Stimulated activated CD8-positive, alpha-beta memory T cell treated with anti-CD3 and anti-CD28 coated beads, Interleukin-7, amount 100 ng/mL, for 48 hours (primary cell): ENCODE results near the gene PTPN3.

ENCODE experiments used
- DNase-seq, 2 donors: peaks; one replicate each; pipeline ENCODE4 v3.0.0-alpha.2; 2020; ENCODE audit warnings: low read depth in 1 of 2; ENCODE audit errors: extremely low read depth in 1 of 2

The PTPN3 gene

DNA sequence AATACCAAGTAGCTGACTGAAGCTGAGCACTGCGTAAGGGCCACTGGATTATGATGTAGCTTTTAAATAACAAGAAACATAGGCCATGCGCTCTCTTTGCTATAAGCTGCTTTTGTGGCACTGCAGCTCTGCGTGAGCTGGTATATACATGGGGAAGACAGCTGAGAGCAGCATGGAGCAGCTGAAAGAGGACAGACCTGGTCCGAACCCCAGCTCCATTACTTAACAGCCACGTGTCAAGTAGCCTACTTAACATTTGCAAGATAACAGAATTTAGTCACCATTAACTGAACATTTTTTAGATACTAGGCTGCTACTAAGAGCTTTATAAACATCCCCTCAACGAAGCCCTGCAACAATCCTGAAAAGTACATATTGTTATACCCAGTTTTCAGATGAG lies 69.3 kb downstream of the PTPN3 start:
- no peak for DNase-seq

DNA sequence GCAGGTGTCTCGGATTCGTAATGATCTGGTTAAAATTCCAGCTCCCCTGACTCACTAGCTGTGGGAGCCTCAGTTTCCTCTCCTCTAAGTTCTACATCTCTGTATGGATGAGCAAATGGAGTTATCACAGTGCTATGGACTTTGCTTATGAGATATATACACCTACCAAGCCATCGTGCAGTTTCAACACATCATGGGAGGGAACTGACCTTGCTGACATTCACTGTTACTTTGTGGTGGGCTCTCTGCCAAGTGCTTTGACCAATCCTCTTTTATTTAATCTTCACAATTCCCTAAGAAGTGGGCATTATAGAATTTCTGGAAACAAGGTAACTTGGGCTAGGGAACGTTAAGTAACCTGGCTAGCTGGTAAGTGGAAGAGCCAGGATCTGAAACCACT lies 70.2 kb downstream of the PTPN3 start:
- no peak for DNase-seq

DNA sequence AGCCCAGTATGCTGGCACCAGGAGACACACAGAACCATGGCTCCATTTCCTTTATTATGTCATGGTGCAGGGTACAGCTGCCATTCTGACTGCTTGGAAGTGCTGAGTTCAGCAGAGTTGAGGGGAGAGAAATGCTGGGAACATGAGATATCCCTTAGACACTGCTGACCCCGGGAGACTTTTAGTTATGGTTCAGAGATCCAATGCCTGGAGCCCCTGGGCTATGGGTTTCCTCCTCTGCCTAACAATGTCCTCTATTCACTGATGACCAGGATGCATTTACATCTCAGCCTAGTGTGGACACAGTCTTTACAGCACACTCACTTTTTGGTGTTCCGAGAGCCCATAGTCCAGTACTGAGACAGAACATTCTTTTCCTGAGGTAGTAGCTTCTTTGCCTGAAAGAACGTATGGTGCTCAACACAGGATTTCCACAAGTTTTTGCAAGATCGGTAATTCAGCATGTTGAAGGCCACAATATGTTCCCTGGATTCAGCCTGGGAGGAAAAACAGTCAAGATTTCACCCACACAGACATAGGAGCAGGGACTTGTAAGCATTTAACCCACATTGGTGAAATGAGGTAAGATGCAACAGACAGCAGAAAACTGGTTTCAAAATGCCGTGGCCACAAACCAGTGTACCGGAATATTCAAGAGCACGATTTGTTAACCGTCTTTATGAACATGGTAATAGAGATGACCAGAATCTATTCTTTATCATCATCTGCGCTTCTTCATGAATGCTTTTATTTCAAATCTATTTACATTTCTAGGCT lies 71.3 kb downstream of the PTPN3 start:
- no peak for DNase-seq

- DNase-seq, result no peak
Measured at GRCh38 chr9:109424618-109425017, 73.5 kb downstream of the PTPN3 start.

- no peak for DNase-seq
Measured at GRCh38 chr9:109423877-109424276, 74.2 kb downstream of the PTPN3 start.

GRCh38 chr9:109422641-109423040 lies 75.5 kb downstream of the PTPN3 start:
- DNase-seq, result no peak

DNA sequence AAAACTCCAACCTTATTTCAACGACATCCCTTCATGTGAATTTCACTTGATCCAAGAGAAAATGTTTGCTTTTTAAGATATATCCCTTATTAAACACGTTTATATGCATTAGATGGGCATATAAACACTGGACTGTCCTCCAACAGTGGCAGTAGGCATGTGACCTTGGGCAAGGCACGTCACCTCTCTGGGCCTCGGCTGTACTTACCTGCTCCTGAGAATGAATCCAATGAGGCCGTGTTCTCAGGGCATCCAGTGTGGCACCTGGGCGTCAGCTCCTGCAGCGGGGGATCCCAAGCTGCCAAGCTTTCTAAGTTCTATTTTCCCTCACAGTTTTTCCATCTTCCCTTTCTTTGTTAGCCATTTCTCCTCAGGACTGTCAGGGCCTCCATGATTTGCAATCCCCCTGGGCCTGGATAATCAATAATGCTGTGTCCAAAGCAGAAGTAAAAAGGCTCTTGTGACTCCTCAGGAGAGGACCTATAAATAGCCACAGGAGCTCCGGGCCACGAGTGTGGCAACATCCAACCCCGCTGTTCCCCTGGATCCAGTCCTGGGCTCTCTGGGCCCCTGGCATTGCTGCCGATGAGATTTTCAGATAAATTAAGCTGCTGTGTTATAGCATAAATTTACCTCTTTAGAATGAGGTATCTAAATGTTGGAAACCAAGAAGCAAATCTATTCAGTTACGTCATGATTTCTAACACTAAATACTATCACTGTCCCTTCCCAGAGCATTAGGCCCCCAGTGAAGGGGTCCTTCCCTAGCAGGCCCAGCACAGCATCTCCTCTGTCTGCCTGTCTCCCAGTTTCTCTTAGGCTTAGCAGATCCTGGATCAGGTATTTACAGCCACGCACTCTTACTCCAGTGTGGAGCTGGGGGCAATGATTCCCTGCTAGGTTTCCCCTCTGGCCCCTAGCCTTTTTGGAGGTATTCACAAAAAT lies 76.8 kb downstream of the PTPN3 start:
- DNase-seq, result no peak

DNA sequence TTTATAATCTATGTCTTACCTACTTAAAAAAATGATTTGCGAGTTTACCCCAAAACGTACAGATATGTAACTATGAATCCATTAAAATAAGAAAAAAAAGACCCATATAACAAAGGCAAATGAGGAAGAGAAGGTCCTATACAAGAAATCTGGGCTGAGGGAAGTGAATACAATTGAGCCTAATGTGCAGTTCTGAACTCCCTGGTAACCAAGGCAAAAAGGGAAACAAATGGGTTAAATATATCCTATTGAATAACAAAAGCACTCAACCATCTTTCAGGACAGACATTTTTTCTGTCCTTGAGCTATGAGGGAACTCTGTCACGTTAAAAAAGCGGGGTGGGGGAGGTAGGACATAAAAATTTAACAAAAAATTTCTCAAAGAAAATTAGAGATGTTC lies 78.6 kb downstream of the PTPN3 start:
- no peak for DNase-seq

DNA sequence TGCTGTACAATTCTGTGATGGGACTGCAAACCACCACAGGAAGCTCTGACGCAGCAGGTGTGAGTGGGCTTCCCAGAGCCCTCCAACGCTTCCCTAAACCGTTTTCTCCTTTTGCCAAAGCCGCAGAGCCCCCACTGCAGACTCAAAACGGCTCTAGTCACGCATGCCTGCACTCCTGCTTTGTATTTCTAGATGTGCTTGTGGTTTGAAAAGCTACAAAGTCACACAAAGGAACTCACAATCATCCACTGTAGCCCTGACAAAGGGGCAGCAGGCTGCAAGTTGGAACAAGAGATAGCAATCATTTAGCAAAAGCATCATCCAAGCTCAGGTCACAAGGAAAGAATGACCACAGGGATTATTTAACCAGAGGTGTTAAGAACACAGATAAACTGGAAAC lies 79.3 kb downstream of the PTPN3 start:
- no peak for DNase-seq

DNA sequence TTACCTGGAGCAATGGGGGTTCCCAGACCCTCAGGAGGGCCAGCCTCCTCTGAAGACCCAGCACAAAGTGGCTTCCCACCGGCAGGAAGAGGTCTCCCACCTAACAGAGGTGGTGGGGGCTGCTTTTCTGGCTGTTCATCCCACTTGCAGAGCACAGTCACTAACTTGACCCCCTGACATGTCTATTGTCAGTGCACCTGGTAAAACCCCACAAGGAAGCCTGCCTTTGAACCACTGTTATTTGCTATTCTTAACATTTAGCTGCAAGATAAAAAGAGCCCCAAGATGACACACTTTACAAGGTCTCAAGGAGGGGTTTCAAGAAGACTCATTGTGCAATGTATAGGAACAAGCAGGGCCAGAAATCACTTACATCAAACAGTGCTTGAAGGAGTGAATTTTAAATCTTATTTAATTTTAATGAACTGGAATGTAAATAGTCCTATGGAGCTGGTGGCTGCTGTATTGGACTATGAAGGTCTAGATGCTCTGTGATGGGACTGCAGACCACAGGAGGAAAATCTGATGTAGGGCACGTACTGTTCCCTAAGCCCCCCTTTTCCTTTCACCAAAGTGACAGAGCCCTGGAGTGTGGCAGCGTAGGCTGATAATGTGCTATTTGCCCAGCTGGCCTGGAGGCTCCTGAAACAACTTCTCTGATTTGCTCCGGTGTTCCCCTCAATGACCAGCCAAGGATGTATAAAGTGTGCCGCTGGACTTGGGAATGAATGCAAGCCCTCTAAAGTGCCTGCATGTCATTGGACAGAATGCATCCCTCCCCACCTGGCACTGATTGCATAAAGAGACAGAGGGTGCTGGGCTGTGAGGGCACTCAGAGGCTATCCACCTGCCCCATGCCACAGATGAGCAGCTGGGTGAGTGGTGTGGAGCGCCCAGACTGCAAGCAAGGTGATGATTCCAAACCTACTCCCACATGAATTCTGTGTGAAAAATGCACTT lies 80.2 kb downstream of the PTPN3 start:
- DNase-seq, result no peak

- DNase-seq, result no peak
Measured at GRCh38 chr9:109417054-109417453, 81.1 kb downstream of the PTPN3 start.

DNA sequence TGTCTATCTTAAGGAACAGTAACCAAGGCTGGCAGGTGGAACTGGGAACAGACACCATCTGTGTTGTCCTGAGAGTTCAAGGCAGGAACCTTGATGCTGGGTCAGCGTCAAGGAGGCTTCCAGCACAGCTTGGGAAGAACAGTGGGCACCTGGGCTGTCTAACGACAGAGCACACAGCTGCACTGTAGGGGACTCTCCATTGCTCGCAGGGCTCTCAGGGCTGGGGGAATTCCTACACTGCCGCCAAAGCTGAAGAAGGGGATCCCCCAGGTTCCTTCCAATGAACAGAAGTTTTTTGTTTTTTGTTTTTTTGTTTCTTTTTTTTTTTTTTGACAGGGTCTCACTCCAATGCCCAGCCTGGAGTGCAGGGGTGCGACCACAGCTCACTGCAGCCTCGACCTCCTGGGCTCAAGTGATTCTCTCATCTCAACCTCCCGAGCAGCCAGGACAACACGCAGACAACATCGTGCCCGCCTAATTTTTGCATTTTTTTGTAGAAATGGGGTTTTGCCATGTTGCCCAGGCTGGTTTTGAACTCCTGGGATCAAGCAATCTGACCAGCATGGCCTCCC lies 81.9 kb downstream of the PTPN3 start:
- DNase-seq, result no peak

GRCh38 chr9:109414125-109414785 lies 83.9 kb downstream of the PTPN3 start:
- DNase-seq, result no peak

GRCh38 chr9:109411798-109412352 lies 86.2 kb downstream of the PTPN3 start:
- DNase-seq, result peak in 1 of 2 donors; percentile 33

DNA sequence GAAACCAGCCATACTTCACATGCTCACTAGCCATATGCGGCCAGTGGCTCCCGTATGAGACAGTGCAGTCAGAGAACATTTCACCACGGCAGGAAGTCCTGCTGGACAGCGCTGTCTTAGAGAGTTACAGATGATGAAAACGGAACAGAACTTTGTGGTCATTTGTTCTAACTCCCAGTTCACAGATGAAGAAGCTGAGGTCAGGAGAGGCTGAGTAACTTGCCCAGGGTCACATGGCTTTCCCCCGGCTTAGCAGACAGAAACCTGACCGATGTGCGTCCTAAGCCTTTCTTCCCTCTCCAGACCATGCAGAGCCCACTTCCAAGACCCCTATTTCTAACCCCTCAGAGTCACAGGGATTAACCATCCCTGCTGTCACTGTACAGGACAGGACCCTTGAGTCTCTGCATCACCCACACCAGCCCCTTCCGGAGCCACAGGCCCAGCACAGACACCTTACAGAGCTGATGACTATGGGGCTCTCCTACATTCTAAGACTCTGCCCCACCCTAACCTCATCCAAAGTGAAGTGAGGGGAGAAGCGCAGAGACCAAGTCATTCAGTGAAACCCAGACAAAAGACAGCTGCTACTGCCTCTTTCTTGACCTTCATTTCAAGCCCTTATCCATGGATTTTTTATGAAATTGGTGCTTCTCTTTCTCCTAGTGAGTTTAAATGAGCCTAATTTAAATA lies 86.9 kb downstream of the PTPN3 start:
- DNase-seq, result peak; percentile 11 to 31

GRCh38 chr9:109409773-109410397 lies 88.2 kb downstream of the PTPN3 start:
- no peak for DNase-seq

DNA sequence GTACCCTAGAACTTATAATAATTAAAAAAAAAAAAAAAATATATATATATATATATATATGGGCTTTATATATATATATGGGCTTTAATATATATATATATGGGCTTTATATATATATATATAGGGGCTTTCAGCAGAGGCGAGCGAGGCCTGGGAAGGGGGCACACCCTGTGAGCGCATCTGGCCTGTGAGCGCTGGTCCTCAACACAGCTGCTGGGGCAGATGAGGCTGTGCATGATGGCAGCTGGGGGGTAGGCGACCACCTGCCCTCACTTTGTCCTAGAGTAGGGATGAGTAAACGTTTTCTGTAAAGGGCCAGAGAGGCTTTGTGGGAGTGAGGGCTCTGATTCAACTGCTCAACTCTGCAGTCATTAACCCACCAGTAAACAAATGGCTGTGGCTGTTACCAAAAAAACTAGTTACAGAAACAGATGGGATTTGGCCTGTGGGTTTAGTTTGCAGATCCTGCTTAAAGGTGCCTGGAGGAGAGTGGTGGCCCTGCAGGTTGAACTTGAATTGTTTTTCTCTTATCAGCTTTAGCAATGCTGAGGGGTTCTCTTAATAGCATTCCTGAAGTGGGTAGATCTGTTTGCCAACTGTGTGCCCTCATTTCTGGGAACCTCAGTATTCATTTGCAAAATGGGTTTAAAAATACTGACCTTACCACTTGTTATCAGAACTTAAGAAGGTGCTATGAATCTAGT lies 89.2 kb downstream of the PTPN3 start:
- DNase-seq, result no peak

- DNase-seq, result no peak
Measured at GRCh38 chr9:109403766-109404320, 94.3 kb downstream of the PTPN3 start.
